Activated CD8-positive, alpha-beta T cell treated with anti-CD3 and anti-CD28 coated beads for 36 hours (primary cell): Measurements from ENCODE around the gene TBC1D25. TPM values are rescaled to one million over a fixed set of nuclear protein-coding genes. Genes with fewer than 3 reads are reported as not detected.

Experiments
- ATAC-seq: fragments of 200-7000 bp; cut with Tn5 transposase; one replicate; pipeline ENCODE4 v1.10.0; 2021; ENCODE audit warnings: mild to moderate bottlenecking, moderate library complexity
- CTCF ChIA-PET: fragments of 350-600 bp; sonication (Branson Sonifier 250); formaldehyde crosslinking; loops from one replicate; lab custom pipeline; 2021; ENCODE audit warnings: antibody characterized with exemption; lab: Charles Lee
- POLR2A ChIA-PET: fragments of 350-600 bp; sonication (Branson Sonifier 250); formaldehyde crosslinking; loops from one replicate; lab custom pipeline; 2021; ENCODE audit warnings: antibody characterized with exemption; lab: Charles Lee
- DNase-seq: peaks from one replicate; pipeline ENCODE4 v3.0.0-alpha.2; 2020
- H3K27ac Mint-ChIP-seq: one replicate; pipeline ENCODE4 v1.8.0; 2021; ENCODE audit warnings: mild to moderate bottlenecking, mixed read lengths
- H3K27me3 Mint-ChIP-seq: one replicate; pipeline ENCODE4 v1.8.0; 2021; ENCODE audit warnings: mixed read lengths
- H3K36me3 Mint-ChIP-seq: one replicate; pipeline ENCODE4 v1.8.0; 2021; ENCODE audit warnings: low read depth, mixed read lengths
- H3K4me1 Mint-ChIP-seq: one replicate; pipeline ENCODE4 v1.8.0; 2021; ENCODE audit warnings: low read depth, mixed read lengths
- H3K4me3 Mint-ChIP-seq: one replicate; pipeline ENCODE4 v1.8.0; 2021; ENCODE audit warnings: mild to moderate bottlenecking, moderate library complexity, mixed read lengths
- H3K9me3 Mint-ChIP-seq: one replicate; pipeline ENCODE4 v1.8.0; 2021; ENCODE audit warnings: mixed read lengths
- intact Hi-C: fragments of 100-400 bp; cut with micrococcal nuclease; formaldehyde crosslinking; loops from one replicate; pipeline ENCODE4 v1.10.0; 2022
- total RNA-seq, 2 experiments: library from RNA; stranded (reverse); gene quantifications; one replicate each; pipeline ENCODE4 v1.2.3, GENCODE V29; 2021
- TF ChIP-seq, protein P1 (sequence below): fragments of 200-600 bp; IDR thresholded peaks from one replicate; pipeline ENCODE4 v1.8.0; 2022; ENCODE audit warnings: antibody characterized with exemption, mild to moderate bottlenecking

TBC1D25 gene
- total RNA-seq, 2 experiments from 2014 or later = 11.4 to 11.9 TPM

- peaks cover 16% of the 10 kb centered on the region for H3K4me1 Mint-ChIP-seq
- DNase-seq (no peak), ATAC-seq (no peak)
- intact Hi-C loops = no loop called here
- H3K9me3 Mint-ChIP-seq = no peaks in the 10 kb centered on the region
- POLR2A ChIA-PET = interaction anchor here (0.9 to 2.4 kb wide), 5 partner anchors 21 to 108 kb away, joined by 3 to 16 read pairs (median 4); partner anchors contain the start of gene TBC1D25
- peak overlapping the region; percentile 83 for H3K4me3 Mint-ChIP-seq
- H3K27me3 Mint-ChIP-seq = no peaks in the 10 kb centered on the region
- peaks cover 43% of the 10 kb centered on the region for H3K36me3 Mint-ChIP-seq
- TF ChIP-seq, protein P1, sequence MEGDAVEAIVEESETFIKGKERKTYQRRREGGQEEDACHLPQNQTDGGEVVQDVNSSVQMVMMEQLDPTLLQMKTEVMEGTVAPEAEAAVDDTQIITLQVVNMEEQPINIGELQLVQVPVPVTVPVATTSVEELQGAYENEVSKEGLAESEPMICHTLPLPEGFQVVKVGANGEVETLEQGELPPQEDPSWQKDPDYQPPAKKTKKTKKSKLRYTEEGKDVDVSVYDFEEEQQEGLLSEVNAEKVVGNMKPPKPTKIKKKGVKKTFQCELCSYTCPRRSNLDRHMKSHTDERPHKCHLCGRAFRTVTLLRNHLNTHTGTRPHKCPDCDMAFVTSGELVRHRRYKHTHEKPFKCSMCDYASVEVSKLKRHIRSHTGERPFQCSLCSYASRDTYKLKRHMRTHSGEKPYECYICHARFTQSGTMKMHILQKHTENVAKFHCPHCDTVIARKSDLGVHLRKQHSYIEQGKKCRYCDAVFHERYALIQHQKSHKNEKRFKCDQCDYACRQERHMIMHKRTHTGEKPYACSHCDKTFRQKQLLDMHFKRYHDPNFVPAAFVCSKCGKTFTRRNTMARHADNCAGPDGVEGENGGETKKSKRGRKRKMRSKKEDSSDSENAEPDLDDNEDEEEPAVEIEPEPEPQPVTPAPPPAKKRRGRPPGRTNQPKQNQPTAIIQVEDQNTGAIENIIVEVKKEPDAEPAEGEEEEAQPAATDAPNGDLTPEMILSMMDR = no peak
- CTCF ChIA-PET = no interaction called here
- peak overlapping the region; percentile 95 for H3K27ac Mint-ChIP-seq
Observed at GRCh38 chrX:48575642-48576041, 36.1 kb downstream of the TBC1D25 start.

DNA sequence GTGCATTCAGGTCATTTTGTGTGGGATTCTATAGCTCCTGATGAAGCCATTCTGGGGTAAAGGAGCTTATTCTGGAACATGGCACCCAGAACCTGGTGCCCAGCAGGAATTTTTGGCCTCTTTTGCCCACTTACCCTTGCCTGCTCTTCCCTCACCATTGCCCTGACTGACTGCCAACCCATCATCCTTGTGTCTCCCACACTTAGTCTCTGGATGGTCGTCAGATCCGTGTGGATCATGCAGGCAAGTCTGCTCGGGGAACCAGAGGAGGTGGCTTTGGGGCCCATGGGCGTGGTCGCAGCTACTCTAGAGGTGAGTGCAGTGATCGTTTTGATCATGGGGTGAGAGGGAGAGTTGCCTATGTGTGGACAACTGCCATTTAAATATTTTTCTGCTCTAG, 36.6 kb downstream of the TBC1D25 start:
- H3K36me3 Mint-ChIP-seq = peaks cover 43% of the 10 kb centered on the region
- H3K4me1 Mint-ChIP-seq = peaks cover 16% of the 10 kb centered on the region
- CTCF ChIA-PET = no interaction called here
- ATAC-seq = no peak
- DNase-seq = no peak
- H3K27ac Mint-ChIP-seq = peak overlapping the region; percentile 95
- no peaks in the 10 kb centered on the region for H3K9me3 Mint-ChIP-seq
- POLR2A ChIA-PET = interaction anchor here (0.9 to 2.4 kb wide), 3 partner anchors 22 to 108 kb away, joined by 3 to 16 read pairs (median 4); partner anchors contain the start of gene TBC1D25
- peak overlapping the region; percentile 83 for H3K4me3 Mint-ChIP-seq
- intact Hi-C loops = no loop called here
- H3K27me3 Mint-ChIP-seq = no peaks in the 10 kb centered on the region
- TF ChIP-seq, protein P1 = no peak

GRCh38 chrX:48578661-48579128, 39.2 kb downstream of the TBC1D25 start:
- intact Hi-C loops = no loop called here

GRCh38 chrX:48579259-48579658, 39.7 kb downstream of the TBC1D25 start:
- ATAC-seq = no peak
- TF ChIP-seq, protein P1 = no peak
- Mint-ChIP-seq H3K4me3 (no peak overlapping the region), H3K27ac (no peak overlapping the region), H3K9me3 (no peaks in the 10 kb centered on the region), H3K27me3 (no peaks in the 10 kb centered on the region), H3K36me3 (peaks cover 43% of the 10 kb centered on the region), H3K4me1 (peaks cover 14% of the 10 kb centered on the region)
- intact Hi-C loops = no loop called here
- ChIA-PET CTCF (no interaction called here), POLR2A (interaction anchor here (0.7 to 2.3 kb wide), 11 partner anchors 9 to 393 kb away, joined by 3 to 8 read pairs (median 4); partner anchors contain the start of genes TBC1D25 and WDR13)
- DNase-seq = no peak

More at GRCh38 chrX:48578661-48579128, 39.2 kb downstream of the TBC1D25 start:
- POLR2A ChIA-PET = interaction anchor here (0.7 to 2.3 kb wide), 10 partner anchors 9 to 394 kb away, joined by 3 to 8 read pairs (median 4); partner anchors contain the start of genes TBC1D25 and WDR13
- Mint-ChIP-seq H3K27me3 (no peaks in the 10 kb centered on the region), H3K36me3 (peaks cover 43% of the 10 kb centered on the region), H3K4me1 (peaks cover 17% of the 10 kb centered on the region), H3K4me3 (no peak overlapping the region), H3K9me3 (no peaks in the 10 kb centered on the region), H3K27ac (peak overlapping the region; percentile 55)
- no peak for DNase-seq
- TF ChIP-seq, protein P1 = no peak
- ATAC-seq = no peak
- CTCF ChIA-PET = no interaction called here

DNA sequence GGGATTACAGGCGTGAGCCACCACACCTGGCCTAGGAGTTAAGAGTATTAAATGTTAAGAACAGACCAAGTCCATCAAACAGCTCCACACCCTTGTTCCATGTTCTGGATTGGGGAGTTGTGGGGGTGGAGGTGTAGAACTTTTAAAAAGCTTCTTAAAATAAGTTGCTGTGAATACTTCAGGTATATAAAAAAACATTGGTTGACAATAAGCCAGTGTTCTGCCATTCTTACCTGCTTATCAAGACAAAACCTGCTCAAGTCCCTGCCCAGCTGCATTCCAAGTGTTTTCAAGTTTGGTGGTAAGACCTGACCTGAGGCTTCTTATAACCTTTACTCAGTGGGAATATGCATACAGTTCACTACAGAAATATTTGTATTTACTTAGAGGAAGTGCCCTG, 41.1 kb downstream of the TBC1D25 start:
- no peak for DNase-seq
- H3K27me3 Mint-ChIP-seq = no peaks in the 10 kb centered on the region
- H3K9me3 Mint-ChIP-seq = no peaks in the 10 kb centered on the region
- peaks cover 14% of the 10 kb centered on the region for H3K4me1 Mint-ChIP-seq
- intact Hi-C loops = no loop called here
- ChIA-PET POLR2A (interaction anchor here (1.4 kb wide), 1 partner anchor 40 kb away, joined by 3 read pairs; no protein-coding TSS in a partner anchor), CTCF (interaction anchor here (0.8 kb wide), 1 partner anchor 51 kb away, joined by 3 read pairs; no protein-coding TSS in a partner anchor)
- no peak for ATAC-seq
- no peak overlapping the region for H3K4me3 Mint-ChIP-seq
- TF ChIP-seq, protein P1 = no peak
- H3K27ac Mint-ChIP-seq = no peak overlapping the region
- H3K36me3 Mint-ChIP-seq = peaks cover 33% of the 10 kb centered on the region
